ENCODE results near the gene RPP25L. TPM values are rescaled to one million over a fixed set of nuclear protein-coding genes. Genes with fewer than 3 reads are reported as not detected.

The RPP25L gene
- total RNA-seq, 4 donors from 2014 or later: 18.1 to 39.1 (median 26.9) TPM

DNA sequence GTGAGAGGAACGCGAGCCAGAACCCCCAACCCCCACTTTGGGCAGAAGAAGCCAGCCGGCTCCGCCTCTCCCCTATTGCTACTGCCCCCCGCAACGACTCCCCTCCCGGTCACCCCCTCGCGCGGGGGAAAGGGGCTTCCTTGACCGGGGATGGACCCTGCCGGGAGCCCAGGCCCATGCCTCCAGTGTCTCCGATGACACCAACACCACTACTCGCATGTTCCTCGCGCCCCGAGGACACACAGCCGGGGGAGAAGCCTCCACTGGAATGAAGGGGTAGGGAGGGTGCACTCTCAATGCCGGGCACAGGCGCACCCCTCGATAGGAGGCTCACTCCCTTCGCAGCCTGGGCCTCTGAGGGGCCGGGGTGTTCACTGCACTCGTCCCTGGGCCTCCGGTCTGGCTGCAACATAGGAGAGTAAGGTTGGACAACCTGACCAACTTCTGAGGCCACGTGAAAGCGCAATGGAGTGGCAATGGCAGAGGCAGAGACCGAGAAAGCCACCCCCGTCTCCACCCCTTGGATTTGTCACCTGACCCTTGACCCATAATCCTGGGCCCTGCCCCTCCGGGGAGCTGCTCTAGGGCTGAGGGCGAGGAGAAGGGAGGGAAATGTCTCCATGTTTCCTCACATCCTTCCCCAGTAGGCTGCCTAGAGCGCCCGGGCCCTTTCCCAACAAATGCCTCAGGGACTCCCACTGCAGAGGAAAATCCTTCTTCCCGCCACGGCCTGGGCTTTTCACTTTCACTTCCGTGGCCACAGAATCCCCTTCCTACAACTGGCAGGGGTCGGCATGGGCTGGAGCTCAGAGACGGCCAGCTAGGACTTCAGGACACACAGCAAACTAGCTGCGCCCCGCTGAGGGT, 21.3 kb downstream of the RPP25L start:
- H3K4me1 ChIP-seq: peaks cover 0 to 28% of the 10 kb centered on the region in 2 donors
- H3K4me3 ChIP-seq: peak overlapping the region in 1 of 2 donors; percentile 49
- DNase-seq: peak; percentile 29 to 45
- peak overlapping the region; percentile 4 to 56 for H3K27ac ChIP-seq
- H3K9me3 ChIP-seq: no peaks in the 10 kb centered on the region
- intact Hi-C loops (cut with DNase I; ENCODE audit: low total_unique reads): loop anchor here (2.0 to 10.0 kb wide), 2 partner anchors 186 to 258 kb away; no protein-coding TSS in a partner anchor
- peaks cover 7 to 8% of the 10 kb centered on the region in 2 donors for H3K27me3 ChIP-seq
- no peaks in the 10 kb centered on the region for H3K36me3 ChIP-seq
- no peak for TF ChIP-seq POLR2A (IDR thresholded peaks at IDR 0.05)
- TF ChIP-seq CTCF (IDR thresholded peaks at IDR 0.05): no peak

DNA sequence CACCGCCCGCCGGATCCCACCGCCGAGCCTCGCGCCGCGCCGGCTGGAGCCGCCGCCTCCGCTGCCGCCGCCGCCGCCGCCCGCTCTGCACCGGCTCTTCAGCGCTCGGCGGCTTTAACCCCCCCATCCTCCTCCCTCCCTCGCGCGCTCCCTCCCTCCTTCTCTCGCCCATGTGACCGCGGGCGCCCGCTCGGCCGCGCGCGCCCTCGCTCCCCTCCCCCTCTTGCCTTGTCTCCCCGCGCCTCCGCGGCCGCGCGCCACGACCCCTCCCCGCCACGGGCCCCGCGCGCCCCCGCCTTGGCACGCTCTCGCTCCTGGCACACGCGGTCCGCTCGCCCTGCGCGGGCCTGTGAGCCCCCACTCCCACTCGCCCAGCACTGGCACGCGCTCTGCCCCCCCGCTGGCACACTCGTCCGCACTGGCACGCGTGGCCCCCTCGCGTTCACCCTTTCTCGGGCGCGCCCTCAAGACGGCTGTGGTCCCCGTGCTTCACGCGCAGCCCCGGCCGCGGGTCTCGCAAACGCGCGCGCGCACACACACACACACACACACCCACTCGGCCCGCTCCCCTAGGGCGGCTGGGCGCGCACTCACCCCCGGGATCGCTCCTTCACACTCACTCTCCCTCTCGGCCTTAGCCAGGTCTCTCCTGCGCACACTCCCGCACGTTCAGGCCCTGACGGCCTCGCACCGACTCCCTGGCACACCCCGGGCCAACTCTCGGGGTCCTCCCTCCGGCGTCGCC, 22.1 kb downstream of the RPP25L start, which contains the start of gene CNTFR:
TSS of gene CNTFR (minus strand) at position 89 of the 745 bp plus-strand sequence. CDS start 20,743 bp downstream, outside the sequence.
- Histone ChIP-seq H3K4me1 (peaks cover 0 to 28% of the 10 kb centered on the region in 2 donors), H3K27me3 (peaks cover 7 to 8% of the 10 kb centered on the region in 2 donors), H3K36me3 (no peaks in the 10 kb centered on the region), H3K9me3 (no peaks in the 10 kb centered on the region), H3K27ac (peak within 1 kb of the TSS in 1 of 2 donors; percentile 56), H3K4me3 (peak within 1 kb of the TSS; percentile 22 to 49)
- peak in 1 of 2 donors; percentile 51 for TF ChIP-seq POLR2A (IDR thresholded peaks at IDR 0.05)
- no peak for TF ChIP-seq CTCF (IDR thresholded peaks at IDR 0.05)
- intact Hi-C loops (cut with DNase I; ENCODE audit: low total_unique reads): loop anchor here (2.0 to 10.0 kb wide), 2 partner anchors 185 to 257 kb away; no protein-coding TSS in a partner anchor
- DNase-seq: peak; percentile 55 to 68

DNA sequence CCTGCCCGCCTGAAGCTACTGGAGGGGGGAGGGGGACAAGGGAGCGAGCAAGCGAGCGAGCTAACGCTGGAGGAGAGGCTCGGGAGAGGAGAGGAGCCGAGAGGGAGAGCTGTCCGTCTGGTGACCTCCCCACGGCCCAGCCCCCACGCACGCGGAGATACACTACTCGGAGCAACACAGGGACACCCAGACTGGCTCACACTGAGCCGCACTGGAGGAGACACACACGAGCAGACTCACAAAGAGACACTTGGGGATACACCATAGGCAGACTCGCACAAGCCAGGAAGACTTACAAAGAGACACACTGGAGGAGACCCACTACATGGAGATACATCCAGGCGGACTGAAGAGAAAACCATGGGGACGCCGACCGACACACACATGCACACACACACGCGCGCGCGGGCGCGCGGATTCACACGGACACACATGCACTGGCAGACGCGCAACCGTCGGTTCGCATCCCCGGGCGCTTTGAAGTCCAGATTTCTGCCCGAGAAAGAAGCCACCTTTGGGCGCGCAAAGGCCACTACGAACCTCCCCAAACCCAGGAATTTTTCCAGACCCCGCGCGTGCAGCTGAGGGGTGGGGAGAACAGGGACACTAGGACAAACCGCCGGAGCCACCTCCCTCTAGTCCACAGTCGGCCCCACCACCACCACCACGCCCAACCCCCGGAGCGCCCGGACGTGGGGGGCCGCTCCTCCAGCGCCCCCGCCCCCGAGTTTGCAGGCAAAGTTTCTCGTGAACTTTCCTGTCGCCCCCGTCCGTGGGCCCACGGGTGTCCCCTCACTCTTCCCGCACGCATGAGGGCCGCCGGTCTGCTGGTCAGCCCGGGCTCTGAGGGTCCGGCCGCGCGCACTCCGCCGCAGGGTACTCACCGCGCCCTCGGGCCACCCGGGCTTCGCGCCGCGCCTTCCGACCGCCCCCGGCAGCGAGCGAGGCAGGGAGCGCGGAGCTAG, 22.9 kb downstream of the RPP25L start:
- no peak overlapping the region for H3K27ac ChIP-seq
- intact Hi-C loops (cut with DNase I; ENCODE audit: low total_unique reads): no loop called here
- H3K9me3 ChIP-seq: no peaks in the 10 kb centered on the region
- TF ChIP-seq POLR2A (IDR thresholded peaks at IDR 0.05) (no peak), CTCF (IDR thresholded peaks at IDR 0.05) (no peak)
- no peak for DNase-seq
- no peaks in the 10 kb centered on the region for H3K36me3 ChIP-seq
- H3K4me3 ChIP-seq: peak overlapping the region; percentile 22 to 49
- peaks cover 7 to 8% of the 10 kb centered on the region in 2 donors for H3K27me3 ChIP-seq
- peaks cover 0 to 28% of the 10 kb centered on the region in 2 donors for H3K4me1 ChIP-seq

DNA sequence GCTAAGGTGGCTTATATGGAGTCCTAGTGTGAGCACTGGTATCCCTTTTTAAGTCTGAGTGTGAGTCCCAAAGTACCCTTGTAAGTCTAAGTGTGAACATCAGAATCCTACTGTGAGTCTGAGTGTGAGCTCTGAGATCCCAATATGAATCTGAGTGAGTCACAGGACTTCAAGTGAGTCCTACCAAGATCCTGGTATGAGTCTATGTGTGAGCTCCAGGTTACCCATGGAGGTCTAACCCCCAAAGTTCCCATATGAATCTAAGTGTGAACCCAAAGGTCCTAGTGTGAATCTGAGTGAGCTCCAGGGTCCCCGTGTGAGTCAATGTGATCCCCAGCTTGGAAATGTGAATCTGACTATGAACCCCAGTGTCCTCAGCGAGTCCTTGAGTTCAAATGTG, 24.6 kb downstream of the RPP25L start:
- Histone ChIP-seq H3K4me1 (peaks cover 0 to 28% of the 10 kb centered on the region in 2 donors), H3K4me3 (no peak overlapping the region), H3K27ac (no peak overlapping the region), H3K27me3 (peaks cover 7 to 8% of the 10 kb centered on the region in 2 donors), H3K36me3 (no peaks in the 10 kb centered on the region), H3K9me3 (no peaks in the 10 kb centered on the region)
- intact Hi-C loops (cut with DNase I; ENCODE audit: low total_unique reads): no loop called here
- DNase-seq: no peak
- no peak for TF ChIP-seq POLR2A (IDR thresholded peaks at IDR 0.05)
